ENCODE data around the gene PDK4.
"Not testable (repeated sequence)": the region's sequence is repeated elsewhere in the genome, so short reads cannot be mapped to it uniquely, and the experiment has no call there.

Gene PDK4

GRCh38 chr7:95596198-95597063, at the start of gene PDK4:
TSS of gene PDK4 (minus strand) at chr7:95596516. CDS start at chr7:95596293, 223 bp downstream.
- DNase-seq: no peak

DNA sequence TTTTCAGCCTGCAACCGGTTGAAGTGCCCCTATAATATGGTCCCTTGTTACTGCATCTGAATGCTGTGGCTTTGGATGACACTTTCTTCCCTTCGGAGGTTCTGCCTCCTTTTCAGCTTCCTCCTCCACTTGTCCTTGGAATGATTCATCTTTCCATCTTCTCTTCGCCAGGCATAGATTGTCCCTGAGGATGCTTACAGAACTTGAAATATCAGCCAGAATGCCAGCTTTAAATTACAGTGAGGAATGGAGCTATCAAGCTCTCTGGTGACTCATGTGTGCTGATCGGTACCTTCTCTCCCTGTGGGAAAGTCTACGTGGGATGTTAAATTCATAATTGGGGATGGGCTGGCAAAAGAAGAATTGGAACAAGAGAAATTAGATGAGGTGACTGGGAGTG, 45.9 kb upstream of the PDK4 start:
- no peak for DNase-seq

- no peak for DNase-seq
Observed at GRCh38 chr7:95636140-95636940, 40.0 kb upstream of the PDK4 start.

- no peak for DNase-seq
Observed at GRCh38 chr7:95632609-95633008, 36.3 kb upstream of the PDK4 start.

- no peak for DNase-seq
Observed at GRCh38 chr7:95631527-95631926, 35.2 kb upstream of the PDK4 start.

- no peak for DNase-seq
Observed at GRCh38 chr7:95630702-95631458, 34.6 kb upstream of the PDK4 start.

GRCh38 chr7:95628831-95629439, 32.6 kb upstream of the PDK4 start:
- DNase-seq: no peak

GRCh38 chr7:95623788-95624187, 27.5 kb upstream of the PDK4 start:
- DNase-seq: no peak

DNA sequence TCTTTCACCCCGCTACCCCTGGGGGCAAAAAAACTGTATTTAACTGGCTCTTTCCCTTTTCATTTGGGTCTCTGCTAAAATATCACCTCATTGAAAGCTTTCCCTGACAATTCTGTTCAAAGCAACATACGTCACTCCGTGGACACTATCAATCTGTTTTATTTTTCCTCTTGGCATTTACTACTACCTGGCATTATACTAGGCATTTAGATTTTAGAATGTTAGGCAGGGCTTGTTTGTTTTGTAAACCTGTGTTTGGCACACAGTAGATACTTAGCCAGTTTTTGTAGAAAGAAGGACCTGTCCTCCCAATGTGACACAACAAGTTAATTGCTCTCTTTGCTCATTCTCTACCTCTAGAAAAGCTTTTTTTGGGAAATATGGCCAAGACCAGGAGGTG, 26.5 kb upstream of the PDK4 start:
- no peak for DNase-seq

- no peak for DNase-seq
Observed at GRCh38 chr7:95622001-95622549, 25.8 kb upstream of the PDK4 start.

DNA sequence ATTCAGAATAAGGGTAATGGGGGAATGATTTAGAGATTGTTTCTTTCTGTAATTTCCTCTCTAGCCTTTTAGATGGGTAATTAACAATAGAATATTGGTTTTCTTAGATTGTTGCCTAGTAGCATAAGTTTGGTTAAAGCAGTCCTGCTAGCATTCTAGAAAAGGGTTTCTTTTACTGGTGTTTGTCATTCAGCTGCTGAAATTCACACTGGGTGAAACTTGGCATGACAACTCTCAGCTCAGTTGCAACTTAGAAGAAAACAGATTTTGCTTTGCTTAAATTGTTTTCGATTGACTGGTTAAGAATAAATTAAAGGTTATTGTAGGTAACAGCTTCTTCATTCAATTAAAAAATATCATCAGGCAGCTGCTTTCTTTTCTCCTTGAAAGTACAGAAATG, 25.1 kb upstream of the PDK4 start:
- no peak for DNase-seq

DNA sequence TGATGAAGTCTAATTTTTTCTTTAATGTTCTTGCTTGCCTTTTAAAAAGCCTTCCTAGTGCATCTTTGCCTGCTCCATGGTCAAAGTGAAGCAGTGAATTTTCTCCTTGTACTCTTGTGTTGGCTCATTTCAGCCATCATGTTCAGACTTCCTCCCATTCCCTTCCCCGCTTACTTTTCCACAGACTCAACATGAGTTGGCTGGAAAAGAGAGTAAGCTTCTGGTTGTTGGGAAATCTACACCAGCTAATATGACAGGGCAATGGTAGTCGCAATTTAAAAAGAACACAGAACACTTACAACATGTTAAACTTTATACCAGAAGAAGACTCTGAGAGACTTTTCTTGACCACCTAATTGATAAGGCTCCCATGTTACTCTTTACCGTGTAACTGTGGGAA, 24.3 kb upstream of the PDK4 start:
- no peak for DNase-seq

GRCh38 chr7:95619921-95620320, 23.6 kb upstream of the PDK4 start:
- DNase-seq: no peak

GRCh38 chr7:95619517-95619916, 23.2 kb upstream of the PDK4 start:
- DNase-seq: no peak

DNA sequence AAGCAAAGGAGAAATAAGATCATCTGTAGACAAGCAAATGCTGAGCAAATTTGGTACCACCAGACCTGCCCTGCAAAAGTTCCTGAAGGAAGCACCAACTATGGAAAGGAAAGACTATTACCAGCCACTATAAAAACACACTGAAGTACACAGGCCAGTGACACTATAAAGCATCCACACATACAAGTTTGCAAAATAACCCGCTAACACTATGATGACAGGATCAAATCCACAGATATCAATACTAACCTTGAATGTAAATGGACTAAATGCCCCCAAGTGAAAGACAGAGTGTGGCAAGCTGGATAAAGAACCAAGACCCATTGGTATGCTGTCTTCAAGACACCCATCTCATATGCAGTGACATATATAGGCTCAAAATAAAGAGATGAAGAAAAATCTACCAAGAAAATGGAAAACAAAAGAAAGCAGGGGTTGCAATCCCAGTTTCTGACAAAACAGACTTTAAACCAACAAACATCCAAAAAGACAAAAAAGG, 18.2 kb upstream of the PDK4 start:
- no peak for DNase-seq

DNA sequence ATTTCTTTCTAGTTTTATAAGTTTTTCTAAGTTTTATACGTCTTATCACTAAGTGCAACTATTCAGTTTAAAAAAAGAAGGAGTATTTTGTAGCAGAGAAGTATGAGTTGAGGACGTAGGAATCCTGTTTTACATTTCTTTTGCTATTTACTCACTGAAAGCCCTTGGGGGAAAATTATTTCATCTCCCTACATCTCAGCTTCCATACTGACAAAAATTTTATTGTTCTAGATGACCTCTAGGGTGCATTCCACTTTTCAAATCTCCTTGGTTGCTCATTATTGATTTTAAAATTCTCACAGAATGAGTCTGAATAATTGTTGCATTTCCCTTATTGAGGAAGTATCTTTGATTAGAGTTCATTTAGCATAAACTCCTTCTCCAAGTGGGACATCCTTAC, 14.9 kb upstream of the PDK4 start:
- DNase-seq: no peak

- DNase-seq: no peak
Observed at GRCh38 chr7:95609277-95609971, 13.1 kb upstream of the PDK4 start.

DNA sequence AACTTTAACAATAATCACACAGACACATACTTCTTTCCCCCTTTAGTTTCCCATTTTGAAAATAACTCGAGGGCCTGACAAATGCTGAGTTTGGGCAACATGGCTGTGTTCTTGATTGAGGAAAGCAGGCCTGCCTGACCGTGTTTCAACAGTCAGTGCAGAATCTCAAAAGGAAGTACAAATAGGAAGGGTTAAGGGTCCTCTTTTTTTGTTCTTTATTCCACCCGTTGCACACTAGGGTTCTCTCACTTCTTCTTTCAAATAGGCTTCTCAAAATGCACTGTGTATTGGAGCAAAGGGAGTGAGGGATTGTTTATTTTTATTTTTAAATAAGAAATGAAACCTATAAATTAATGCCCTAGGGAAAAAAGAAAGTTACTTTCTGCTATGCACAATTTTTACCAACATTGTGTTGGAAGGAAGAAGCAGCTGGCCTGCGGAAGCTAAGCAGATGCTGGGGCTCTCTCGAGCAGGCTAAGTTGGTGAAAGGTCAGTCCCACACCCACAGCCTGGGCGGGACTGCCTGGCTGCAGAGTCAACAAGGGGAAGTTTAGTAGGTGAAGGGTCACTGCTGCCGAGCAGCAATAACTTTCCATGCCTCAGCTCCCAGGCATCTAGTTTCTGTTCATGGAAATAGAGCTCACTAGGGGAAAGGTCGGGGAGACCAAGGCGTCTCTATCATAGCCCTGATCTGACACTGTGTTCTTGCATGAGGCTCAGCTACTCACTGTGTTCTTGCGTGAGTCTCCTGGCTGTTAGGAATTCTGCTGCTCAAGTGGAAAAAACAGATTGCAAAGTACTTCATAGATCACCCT, 12.2 kb upstream of the PDK4 start:
- DNase-seq: no peak

GRCh38 chr7:95607561-95607960, 11.2 kb upstream of the PDK4 start:
- no peak for DNase-seq

GRCh38 chr7:95605275-95605674, 9.0 kb upstream of the PDK4 start:
- no peak for DNase-seq

GRCh38 chr7:95604811-95605210, 8.5 kb upstream of the PDK4 start:
- not testable (repeated sequence) for DNase-seq

Data from activated naive CD4-positive, alpha-beta T cell treated with anti-CD3 and anti-CD28 coated beads, Interleukin-2, amount 50 U/mL, for 16 hours (primary cell).